HepG2 (cell line): ENCODE measurements around the gene PCNT.

Experiments
- EZH2 ChIP-seq: conservative IDR thresholded peaks from 2 replicates; pipeline ENCODE4 v1.6.1; 2012; ENCODE audit warnings: mild to moderate bottlenecking, low read depth, low read length, moderate library complexity
- JUNB ChIP-seq: sonication (generic); formaldehyde crosslinking; IDR thresholded peaks from 2 replicates; pipeline ENCODE4 v1.8.0; 2022; ENCODE audit warnings: missing genetic modification reagents, mild to moderate bottlenecking, borderline replicate concordance
- MAFF ChIP-seq: IDR thresholded peaks from 2 replicates; pipeline ENCODE4 v1.6.1; 2011; ENCODE audit warnings: low read depth, low read length, improper control_type of control experiment
- MAX ChIP-seq: IDR thresholded peaks from 2 replicates; pipeline ENCODE4 v1.6.1; 2012; ENCODE audit warnings: inconsistent platforms
- POLR2A ChIP-seq, 2 experiments: IDR thresholded peaks; 2 replicates each; pipeline ENCODE4 v1.6.1; 2011; ENCODE audit warnings: low read depth in 2 of 2, low read length in 2 of 2, mild to moderate bottlenecking in 1 of 2, moderate library complexity in 1 of 2; ENCODE audit not compliant: insufficient read depth in 1 of 2
- RARG ChIP-seq: sonication (generic); formaldehyde crosslinking; IDR thresholded peaks from 2 replicates; pipeline ENCODE4 v1.4.0; 2020; ENCODE audit warnings: low read depth, mild to moderate bottlenecking, missing genetic modification reagents
- SNAPC5 ChIP-seq: sonication (generic); formaldehyde crosslinking; IDR thresholded peaks from 2 replicates; pipeline ENCODE4 v1.8.1; 2023; ENCODE audit warnings: mild to moderate bottlenecking, missing genetic modification reagents, borderline replicate concordance
- YY1 ChIP-seq: IDR thresholded peaks from 2 replicates; pipeline ENCODE4 v1.6.1; 2011; ENCODE audit warnings: low read length, low read depth, moderate library complexity, mild to moderate bottlenecking; ENCODE audit not compliant: insufficient read depth, insufficient replicate concordance
- ZNF761 ChIP-seq: sonication (generic); formaldehyde crosslinking; conservative IDR thresholded peaks from 2 replicates; pipeline ENCODE4 v1.4.0; 2020; ENCODE audit warnings: mild to moderate bottlenecking, missing genetic modification reagents
- ZNF780A ChIP-seq: sonication (generic); formaldehyde crosslinking; IDR thresholded peaks from 2 replicates; pipeline ENCODE4 v1.8.0; 2022; ENCODE audit warnings: mild to moderate bottlenecking, missing genetic modification reagents, moderate library complexity
- TF ChIP-seq, protein P1 (sequence below): sonication (generic); formaldehyde crosslinking; IDR thresholded peaks from 2 replicates; pipeline ENCODE4 v1.5.0; 2020; ENCODE audit warnings: mild to moderate bottlenecking, missing genetic modification reagents, moderate library complexity

DNA sequence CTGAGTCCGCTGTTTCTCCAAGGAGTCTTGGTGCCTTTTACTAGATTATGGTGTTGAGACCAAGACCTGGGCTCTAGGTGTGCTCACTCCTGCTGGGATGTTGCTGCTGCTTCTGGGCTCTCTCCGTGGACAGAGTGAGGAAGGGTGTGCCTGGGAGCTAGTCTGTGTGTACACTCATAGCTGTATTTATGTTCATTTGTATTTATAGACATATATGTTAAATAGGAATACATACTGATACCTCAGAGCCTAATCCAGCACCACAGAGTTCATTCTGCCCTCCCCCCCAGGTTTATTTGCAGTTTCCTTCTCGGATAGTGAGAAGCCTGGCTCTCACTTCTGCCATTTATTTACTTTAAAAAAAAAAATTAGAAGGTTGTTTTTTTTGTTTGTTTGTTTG is 12.6 kb downstream of the PCNT start:
- TF ChIP-seq EZH2 = no peak
- TF ChIP-seq POLR2A (IDR thresholded peaks at IDR 0.05; ENCODE audit: insufficient read depth in 1 of 2, low read depth in 2 of 2, low read length in 2 of 2) = no peak
- no peak for TF ChIP-seq YY1
- TF ChIP-seq JUNB (CRISPR knock-in tag) = no peak
- no peak for TF ChIP-seq MAX
- no peak for TF ChIP-seq MAFF
- TF ChIP-seq RARG (CRISPR knock-in tag) = no peak
- TF ChIP-seq, protein P1, sequence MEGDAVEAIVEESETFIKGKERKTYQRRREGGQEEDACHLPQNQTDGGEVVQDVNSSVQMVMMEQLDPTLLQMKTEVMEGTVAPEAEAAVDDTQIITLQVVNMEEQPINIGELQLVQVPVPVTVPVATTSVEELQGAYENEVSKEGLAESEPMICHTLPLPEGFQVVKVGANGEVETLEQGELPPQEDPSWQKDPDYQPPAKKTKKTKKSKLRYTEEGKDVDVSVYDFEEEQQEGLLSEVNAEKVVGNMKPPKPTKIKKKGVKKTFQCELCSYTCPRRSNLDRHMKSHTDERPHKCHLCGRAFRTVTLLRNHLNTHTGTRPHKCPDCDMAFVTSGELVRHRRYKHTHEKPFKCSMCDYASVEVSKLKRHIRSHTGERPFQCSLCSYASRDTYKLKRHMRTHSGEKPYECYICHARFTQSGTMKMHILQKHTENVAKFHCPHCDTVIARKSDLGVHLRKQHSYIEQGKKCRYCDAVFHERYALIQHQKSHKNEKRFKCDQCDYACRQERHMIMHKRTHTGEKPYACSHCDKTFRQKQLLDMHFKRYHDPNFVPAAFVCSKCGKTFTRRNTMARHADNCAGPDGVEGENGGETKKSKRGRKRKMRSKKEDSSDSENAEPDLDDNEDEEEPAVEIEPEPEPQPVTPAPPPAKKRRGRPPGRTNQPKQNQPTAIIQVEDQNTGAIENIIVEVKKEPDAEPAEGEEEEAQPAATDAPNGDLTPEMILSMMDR (CRISPR knock-in tag) = no peak
- TF ChIP-seq SNAPC5 (CRISPR knock-in tag) = no peak
- no peak for TF ChIP-seq ZNF761 (CRISPR knock-in tag)
- no peak for TF ChIP-seq ZNF780A
